Activated CD4-positive, alpha-beta memory T cell treated with anti-CD3 and anti-CD28 coated beads, Interleukin-2, amount 10 ng/mL, durations not matched to agents 7 days and 5 days (primary cell): Measurements from ENCODE around the gene ARL4A. TPM values are rescaled to one million over a fixed set of nuclear protein-coding genes. Genes with fewer than 3 reads are reported as not detected.
"Not testable (repeated sequence)": the region's sequence is repeated elsewhere in the genome, so short reads cannot be mapped to it uniquely, and the experiment has no call there.

Experiments used
- CTCF ChIA-PET: fragments of 350-600 bp; sonication (Branson Sonifier 250); formaldehyde crosslinking; loops from one replicate; lab custom pipeline; 2021; ENCODE audit warnings: antibody characterized with exemption, inconsistent platforms; lab: Charles Lee
- POLR2A ChIA-PET: fragments of 350-600 bp; sonication (Branson Sonifier 250); formaldehyde crosslinking; loops from one replicate; lab custom pipeline; 2021; ENCODE audit warnings: antibody characterized with exemption; lab: Charles Lee
- DNase-seq: peaks from one replicate; pipeline ENCODE4 v3.0.0-alpha.2; 2020
- H3K27ac Mint-ChIP-seq: one replicate; pipeline ENCODE4 v1.8.0; 2021; ENCODE audit warnings: mild to moderate bottlenecking, mixed read lengths
- H3K27me3 Mint-ChIP-seq: one replicate; pipeline ENCODE4 v1.8.0; 2021; ENCODE audit warnings: mixed read lengths
- H3K36me3 Mint-ChIP-seq: one replicate; pipeline ENCODE4 v1.8.0; 2021; ENCODE audit warnings: low read depth, mixed read lengths
- H3K4me1 Mint-ChIP-seq: one replicate; pipeline ENCODE4 v1.8.0; 2021; ENCODE audit warnings: mixed read lengths
- H3K4me3 Mint-ChIP-seq: one replicate; pipeline ENCODE4 v1.8.0; 2021; ENCODE audit warnings: mild to moderate bottlenecking, mixed read lengths
- H3K9me3 Mint-ChIP-seq: one replicate; pipeline ENCODE4 v1.8.0; 2021; ENCODE audit warnings: mixed read lengths
- total RNA-seq, 2 experiments: library from RNA; stranded (reverse); gene quantifications; one replicate each; pipeline ENCODE4 v1.2.3, GENCODE V29; 2021

The ARL4A gene
- total RNA-seq, 2 experiments from 2014 or later, result 19.1 to 19.8 TPM

DNA sequence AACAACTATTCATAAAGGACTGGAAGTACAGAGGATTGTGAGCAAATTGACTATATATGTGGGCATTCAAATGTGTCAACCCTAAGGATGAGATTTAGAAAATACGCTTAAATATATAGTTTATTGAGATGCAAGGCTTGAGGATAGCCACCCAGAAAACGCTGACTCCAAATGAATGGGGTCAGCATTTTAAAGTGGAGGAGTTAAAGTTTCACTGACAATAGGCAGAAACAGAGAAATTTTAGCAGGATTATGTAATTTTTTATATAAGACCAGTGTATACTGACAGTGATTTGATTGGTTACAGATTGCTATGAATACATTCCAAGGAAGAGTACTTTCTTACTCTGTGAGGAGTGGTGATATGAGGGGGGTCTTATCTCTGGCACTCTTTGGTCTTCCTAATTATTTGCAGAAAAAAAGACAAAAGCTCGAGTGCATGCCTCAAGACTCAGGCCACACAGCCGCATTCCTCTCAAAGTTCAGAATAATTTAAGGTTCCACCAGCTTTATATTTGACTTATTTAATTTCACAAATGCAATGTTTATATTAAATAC, 38.6 kb upstream of the ARL4A start:
- no peaks in the 10 kb centered on the region for H3K4me1 Mint-ChIP-seq
- H3K4me3 Mint-ChIP-seq, result no peak overlapping the region
- no peaks in the 10 kb centered on the region for H3K36me3 Mint-ChIP-seq
- no peak overlapping the region for H3K27ac Mint-ChIP-seq
- H3K9me3 Mint-ChIP-seq, result no peaks in the 10 kb centered on the region
- ChIA-PET POLR2A (no interaction called here), CTCF (no interaction called here)
- H3K27me3 Mint-ChIP-seq, result no peaks in the 10 kb centered on the region
- DNase-seq, result no peak

DNA sequence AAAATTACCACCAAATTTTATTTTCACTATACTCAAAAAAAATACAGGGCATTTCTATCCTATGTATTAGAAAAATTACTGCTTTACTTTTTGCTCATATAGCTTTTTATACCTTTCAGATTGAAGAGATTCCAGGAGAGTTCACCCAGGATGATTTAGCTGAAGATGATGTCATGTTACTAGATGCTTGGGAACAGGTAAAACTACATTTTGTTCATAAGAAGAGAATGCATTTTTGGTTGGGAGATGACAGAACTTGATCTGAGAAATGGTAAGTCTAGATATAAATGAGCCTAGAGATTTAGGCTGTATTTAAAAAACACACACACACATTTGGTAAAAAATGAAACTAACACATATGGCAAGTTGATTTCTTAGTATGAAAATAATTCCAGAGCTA, 38.1 kb upstream of the ARL4A start:
- Mint-ChIP-seq H3K27ac (no peak overlapping the region), H3K4me3 (no peak overlapping the region), H3K27me3 (no peaks in the 10 kb centered on the region), H3K9me3 (no peaks in the 10 kb centered on the region), H3K36me3 (no peaks in the 10 kb centered on the region), H3K4me1 (no peaks in the 10 kb centered on the region)
- CTCF ChIA-PET, result no interaction called here
- POLR2A ChIA-PET, result no interaction called here
- DNase-seq, result no peak

DNA sequence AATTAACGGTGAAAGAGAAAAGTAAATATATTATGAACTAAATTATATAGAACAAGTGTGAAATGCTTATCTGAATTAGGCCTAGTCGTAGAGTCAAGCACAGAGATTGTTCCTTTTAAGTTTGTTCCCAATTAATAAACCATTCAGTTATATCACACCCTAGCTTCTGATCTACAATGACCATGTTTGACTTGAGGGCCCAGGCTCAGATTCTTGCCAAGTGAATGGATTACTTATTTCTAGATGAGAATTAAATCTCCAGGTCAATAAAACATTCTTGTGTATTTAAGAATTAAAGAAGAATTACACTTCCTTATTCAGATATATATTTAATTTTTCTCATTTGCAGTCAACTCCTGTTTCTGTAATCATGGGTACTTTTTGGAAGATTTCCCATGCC, 37.4 kb upstream of the ARL4A start:
- ChIA-PET CTCF (no interaction called here), POLR2A (no interaction called here)
- Mint-ChIP-seq H3K4me3 (no peak overlapping the region), H3K9me3 (no peaks in the 10 kb centered on the region), H3K27me3 (no peaks in the 10 kb centered on the region), H3K36me3 (no peaks in the 10 kb centered on the region), H3K4me1 (no peaks in the 10 kb centered on the region), H3K27ac (no peak overlapping the region)
- no peak for DNase-seq

DNA sequence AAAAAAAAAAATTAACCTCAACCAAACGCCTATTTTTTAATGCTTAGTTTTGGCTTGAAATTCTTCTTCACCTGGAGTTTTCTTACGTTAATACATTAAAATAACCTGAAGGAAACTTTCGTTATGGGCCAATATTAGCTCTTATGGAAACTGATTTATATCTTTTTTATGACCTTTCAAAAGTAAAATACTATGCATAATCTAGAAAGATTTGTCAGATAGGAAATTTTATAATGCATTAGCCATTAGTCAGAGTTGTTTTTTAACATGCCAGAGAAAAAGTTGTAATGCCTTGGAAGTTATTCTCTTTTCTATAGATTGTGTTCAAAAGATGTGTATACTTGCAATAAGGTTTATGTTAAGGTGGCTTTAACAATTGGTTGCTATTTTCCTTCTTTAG, 34.3 kb upstream of the ARL4A start:
- Mint-ChIP-seq H3K27me3 (no peaks in the 10 kb centered on the region), H3K4me3 (no peak overlapping the region), H3K36me3 (no peaks in the 10 kb centered on the region), H3K9me3 (no peaks in the 10 kb centered on the region), H3K4me1 (no peaks in the 10 kb centered on the region), H3K27ac (no peak overlapping the region)
- no peak for DNase-seq
- CTCF ChIA-PET, result no interaction called here
- POLR2A ChIA-PET, result no interaction called here

DNA sequence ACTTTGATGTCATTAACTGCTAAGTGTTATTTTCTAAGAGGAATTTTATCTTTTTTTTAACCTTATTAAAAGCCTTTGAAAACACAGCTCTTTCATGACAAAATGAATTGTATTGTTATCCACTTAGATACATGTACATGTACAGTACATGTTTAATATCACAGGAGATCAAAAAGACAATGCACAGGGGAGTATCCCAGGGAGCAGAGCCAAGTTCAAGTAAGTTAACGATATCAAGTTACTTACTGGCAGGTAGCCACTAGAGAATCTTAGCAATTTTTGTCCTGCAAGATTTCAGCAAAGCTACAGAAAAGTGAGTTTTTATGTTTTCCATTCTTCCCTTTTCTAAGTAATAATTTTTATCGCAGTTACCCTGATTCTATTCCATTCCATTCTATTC, 33.9 kb upstream of the ARL4A start:
- Mint-ChIP-seq H3K4me1 (no peaks in the 10 kb centered on the region), H3K9me3 (no peaks in the 10 kb centered on the region), H3K4me3 (no peak overlapping the region), H3K27me3 (no peaks in the 10 kb centered on the region), H3K36me3 (no peaks in the 10 kb centered on the region), H3K27ac (no peak overlapping the region)
- ChIA-PET CTCF (interaction anchor here (1.2 kb wide), 1 partner anchor 15 kb away, joined by 3 read pairs; no protein-coding TSS in a partner anchor), POLR2A (no interaction called here)
- no peak for DNase-seq

DNA sequence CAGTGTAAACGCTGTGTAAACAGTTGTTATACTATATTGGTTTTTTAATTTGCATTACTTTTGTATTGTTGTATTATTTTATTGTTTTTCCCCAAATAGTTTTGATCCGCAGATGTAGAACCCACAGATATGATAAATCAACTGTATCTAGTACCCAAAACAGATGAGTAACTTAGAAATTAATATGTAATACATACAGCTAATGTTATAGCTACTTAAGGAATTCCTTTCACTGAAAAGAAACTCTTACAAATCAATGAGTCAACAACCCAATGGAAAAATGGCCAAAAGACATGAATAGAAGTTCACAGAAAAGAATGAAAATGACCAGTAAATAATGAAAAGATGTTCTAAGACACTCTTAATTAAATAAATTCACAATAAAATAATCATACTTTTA, 32.3 kb upstream of the ARL4A start:
- Mint-ChIP-seq H3K4me3 (no peak overlapping the region), H3K4me1 (no peaks in the 10 kb centered on the region), H3K27me3 (peaks cover 3% of the 10 kb centered on the region), H3K27ac (no peak overlapping the region), H3K9me3 (no peaks in the 10 kb centered on the region), H3K36me3 (no peaks in the 10 kb centered on the region)
- ChIA-PET POLR2A (no interaction called here), CTCF (no interaction called here)
- DNase-seq, result no peak

DNA sequence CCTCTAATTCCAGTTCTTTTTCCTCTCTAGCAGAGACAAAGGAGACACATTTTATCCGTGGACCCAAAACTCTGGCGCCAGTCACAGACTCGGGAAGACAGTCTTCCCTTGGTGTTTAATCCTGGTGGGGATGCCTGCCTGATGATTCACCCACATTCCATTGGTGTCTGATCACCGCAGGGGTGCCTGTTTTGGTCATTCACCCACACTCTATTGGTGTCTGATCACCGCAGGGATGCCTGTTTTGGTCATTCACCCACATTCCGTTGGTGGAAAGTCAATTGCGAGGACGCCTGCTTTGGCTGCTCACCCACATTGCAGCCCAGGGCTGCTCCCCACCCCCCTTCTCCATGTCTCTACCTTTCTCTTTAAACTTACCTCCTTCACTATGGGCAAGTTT, 27.0 kb upstream of the ARL4A start:
- H3K4me1 Mint-ChIP-seq, H3K36me3 Mint-ChIP-seq, H3K27me3 Mint-ChIP-seq, POLR2A ChIA-PET, DNase-seq, H3K27ac Mint-ChIP-seq, CTCF ChIA-PET, H3K9me3 Mint-ChIP-seq, H3K4me3 Mint-ChIP-seq: not testable (repeated sequence)

DNA sequence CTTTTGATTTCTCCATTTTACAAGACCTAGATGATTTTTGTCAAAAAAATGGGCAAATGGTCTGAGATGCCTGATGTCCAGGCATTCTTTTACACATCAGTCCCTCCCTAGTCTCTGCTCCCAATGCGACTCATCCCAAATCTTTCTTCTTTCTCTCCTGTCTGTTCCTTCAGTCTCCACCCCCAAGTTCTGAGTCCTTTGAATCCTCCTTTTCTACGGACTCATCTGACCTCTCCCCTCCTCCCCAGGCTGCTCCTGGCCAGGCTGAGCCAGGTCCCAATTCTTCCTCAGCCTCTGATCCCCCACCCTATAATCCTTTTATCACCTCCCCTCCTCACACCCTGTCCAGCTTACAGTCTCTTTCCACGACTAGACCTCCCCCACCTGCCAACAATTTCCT, 26.4 kb upstream of the ARL4A start:
- H3K27ac Mint-ChIP-seq, H3K27me3 Mint-ChIP-seq, POLR2A ChIA-PET, CTCF ChIA-PET, H3K4me3 Mint-ChIP-seq, H3K36me3 Mint-ChIP-seq, H3K4me1 Mint-ChIP-seq, H3K9me3 Mint-ChIP-seq, DNase-seq: not testable (repeated sequence)

DNA sequence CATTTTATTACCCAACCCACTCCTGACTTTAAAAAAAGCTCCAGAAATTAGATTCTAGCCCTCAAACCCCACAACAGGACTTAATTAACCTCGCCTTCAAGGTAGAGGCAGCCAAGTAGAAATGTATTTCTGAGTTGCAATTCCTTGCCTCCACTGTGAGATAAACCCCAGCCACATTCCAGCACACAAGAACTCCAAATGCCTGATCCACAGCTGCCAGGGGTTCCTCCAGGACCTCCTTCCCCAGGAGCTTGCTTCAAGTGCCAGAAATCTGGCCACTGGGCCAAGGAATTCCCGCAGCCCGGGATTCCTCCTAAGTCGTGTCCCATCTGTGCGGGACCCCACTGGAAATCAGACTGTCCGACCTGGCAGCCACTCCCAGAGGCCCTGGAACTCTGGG, 25.9 kb upstream of the ARL4A start:
- ChIA-PET POLR2A (no interaction called here), CTCF (no interaction called here)
- no peak for DNase-seq
- Mint-ChIP-seq H3K4me3 (no peak overlapping the region), H3K36me3 (no peaks in the 10 kb centered on the region), H3K4me1 (no peaks in the 10 kb centered on the region), H3K27ac (no peak overlapping the region), H3K9me3 (no peaks in the 10 kb centered on the region), H3K27me3 (peaks cover 3% of the 10 kb centered on the region)

DNA sequence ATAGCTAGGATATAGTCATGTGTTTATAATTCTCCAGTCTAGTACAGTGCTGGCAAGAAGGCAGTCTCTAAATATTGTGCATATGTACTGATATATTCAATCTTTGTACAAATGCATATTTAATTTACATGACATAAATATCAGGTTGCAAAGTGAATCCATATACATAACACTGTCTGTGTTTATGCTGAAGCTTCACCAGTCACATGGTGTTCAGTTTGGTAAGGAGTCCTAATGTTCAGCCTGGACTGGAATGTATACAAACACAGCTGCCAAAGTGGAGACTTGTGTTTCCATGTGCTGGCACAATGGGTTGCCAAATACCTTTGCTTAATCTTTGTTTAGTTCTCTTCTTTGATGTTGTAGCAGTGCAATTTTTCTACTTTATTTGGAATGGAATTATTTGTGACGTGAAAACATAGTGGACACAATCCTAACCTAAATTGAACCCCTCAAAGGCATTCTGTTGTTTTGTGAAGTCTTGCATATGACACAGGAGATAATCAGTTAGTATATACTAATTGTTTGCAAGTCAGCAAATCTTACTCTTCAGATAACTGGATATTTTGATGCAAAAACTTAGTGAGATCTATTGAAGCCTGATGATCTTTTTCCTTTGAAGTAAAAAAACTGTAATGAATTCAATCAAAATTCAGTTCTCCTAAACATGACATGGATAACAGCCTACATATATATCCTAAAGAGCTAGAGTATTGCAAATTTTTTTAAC, 17.3 kb upstream of the ARL4A start:
- no peak overlapping the region for H3K4me3 Mint-ChIP-seq
- CTCF ChIA-PET, result interaction anchor here (0.6 to 1.3 kb wide), 2 partner anchors 16 to 441 kb away, joined by 4 read pairs; no protein-coding TSS in a partner anchor
- no peak for DNase-seq
- peaks cover 8% of the 10 kb centered on the region for H3K4me1 Mint-ChIP-seq
- H3K27ac Mint-ChIP-seq, result no peak overlapping the region
- H3K36me3 Mint-ChIP-seq, result no peaks in the 10 kb centered on the region
- H3K27me3 Mint-ChIP-seq, result no peaks in the 10 kb centered on the region
- POLR2A ChIA-PET, result no interaction called here
- no peaks in the 10 kb centered on the region for H3K9me3 Mint-ChIP-seq

DNA sequence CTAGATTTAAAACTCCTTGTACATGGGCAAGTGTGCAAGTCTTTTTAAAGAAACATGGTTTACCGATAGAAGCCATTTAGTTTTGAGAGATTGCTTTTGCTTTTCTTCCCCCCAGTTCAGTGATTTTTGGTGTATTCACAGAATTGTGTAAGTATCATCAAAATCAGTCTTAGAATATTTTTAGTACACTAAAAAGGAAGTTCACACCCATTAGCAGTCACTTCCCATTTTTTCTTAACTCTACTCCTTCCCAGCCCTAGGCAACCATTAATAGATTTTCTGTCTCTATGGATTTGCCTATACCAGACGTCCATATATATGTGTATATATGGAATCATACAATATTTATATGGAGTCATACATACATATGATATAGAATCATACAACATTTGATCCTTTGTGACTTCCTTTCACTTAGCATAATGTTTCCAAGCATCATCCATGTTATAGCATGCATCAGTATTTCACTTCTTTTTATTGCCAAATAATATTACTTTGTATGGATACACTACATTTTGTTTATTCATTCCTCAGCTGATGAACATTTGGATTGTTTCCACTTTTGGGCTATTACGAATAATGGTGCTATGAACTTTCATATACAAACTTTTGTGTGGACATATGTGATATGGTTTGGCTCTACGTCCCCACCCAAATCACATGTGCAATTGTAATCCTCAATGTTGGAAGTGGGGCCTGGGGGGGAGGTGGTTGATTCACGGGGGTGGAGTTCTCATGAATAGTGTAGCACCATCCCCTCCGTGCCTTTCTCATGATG, 16.5 kb upstream of the ARL4A start:
- Mint-ChIP-seq H3K27me3 (no peaks in the 10 kb centered on the region), H3K4me1 (peaks cover 10% of the 10 kb centered on the region), H3K9me3 (no peaks in the 10 kb centered on the region), H3K36me3 (no peaks in the 10 kb centered on the region), H3K27ac (no peak overlapping the region), H3K4me3 (no peak overlapping the region)
- ChIA-PET POLR2A (no interaction called here), CTCF (interaction anchor here (1.3 kb wide), 1 partner anchor 15 kb away, joined by 4 read pairs; no protein-coding TSS in a partner anchor)
- DNase-seq, result no peak

DNA sequence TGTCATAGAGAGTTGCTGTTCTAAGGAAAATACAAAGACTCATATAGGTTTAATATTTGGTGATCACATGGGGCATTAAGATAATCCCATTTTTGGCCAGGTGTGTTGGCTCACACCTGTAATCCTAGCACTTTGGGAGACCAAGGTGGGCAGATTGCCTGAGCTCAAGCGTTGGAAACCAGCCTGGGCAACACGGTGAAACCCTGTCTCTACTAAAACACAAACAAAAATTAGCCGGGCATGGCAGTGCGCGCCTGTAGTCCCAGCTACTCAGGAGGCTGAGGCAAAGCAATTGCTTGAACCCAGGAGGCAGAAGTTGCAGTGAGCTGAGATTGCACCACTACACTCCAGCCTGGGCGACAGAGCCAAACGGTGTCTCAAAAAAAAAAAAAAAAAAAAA, 14.0 kb upstream of the ARL4A start:
- H3K27ac Mint-ChIP-seq, H3K9me3 Mint-ChIP-seq, POLR2A ChIA-PET, H3K36me3 Mint-ChIP-seq, DNase-seq, CTCF ChIA-PET, H3K4me3 Mint-ChIP-seq, H3K4me1 Mint-ChIP-seq, H3K27me3 Mint-ChIP-seq: not testable (repeated sequence)

DNA sequence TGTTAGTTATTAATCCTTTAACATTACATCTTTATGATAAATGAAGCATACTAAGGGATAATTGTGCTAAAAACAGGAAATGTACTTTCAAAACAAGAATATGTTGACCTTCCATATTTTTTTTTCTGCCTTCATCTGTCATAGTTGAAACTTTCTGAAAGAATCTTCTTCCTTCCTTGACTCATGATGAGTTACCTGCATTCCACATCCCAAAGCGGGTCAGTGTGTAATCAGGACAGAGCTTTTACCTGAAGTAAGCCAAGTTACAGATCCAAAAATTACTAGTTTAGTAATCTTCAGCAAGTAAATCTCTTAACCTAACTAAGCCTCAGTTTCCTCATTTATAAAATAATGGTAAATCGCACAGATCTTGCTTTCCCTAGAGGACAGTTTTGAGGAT, 13.4 kb upstream of the ARL4A start:
- H3K27me3 Mint-ChIP-seq, result no peaks in the 10 kb centered on the region
- peaks cover 10% of the 10 kb centered on the region for H3K4me1 Mint-ChIP-seq
- H3K9me3 Mint-ChIP-seq, result no peaks in the 10 kb centered on the region
- ChIA-PET POLR2A (interaction anchor here (1.2 kb wide), 1 partner anchor 12 kb away, joined by 5 read pairs; no protein-coding TSS in a partner anchor), CTCF (interaction anchor here (1.2 to 2.3 kb wide), 4 partner anchors 12 to 589 kb away, joined by 3 to 20 read pairs (median 6); partner anchors contain the start of gene ARL4A)
- H3K27ac Mint-ChIP-seq, result no peak overlapping the region
- DNase-seq, result no peak
- no peaks in the 10 kb centered on the region for H3K36me3 Mint-ChIP-seq
- no peak overlapping the region for H3K4me3 Mint-ChIP-seq
